Measurements from ENCODE around the gene PLPP3. TPM values are rescaled to one million over a fixed set of nuclear protein-coding genes. Genes with fewer than 3 reads are reported as not detected.

Gene PLPP3
- total RNA-seq, 1 donor from 2014 or later: 4.6 TPM

GRCh38 chr1:56542651-56543050, 36.7 kb downstream of the PLPP3 start:
- ChIA-PET CTCF (no interaction called here), POLR2A (no interaction called here)
- Mint-ChIP-seq H3K36me3 (ENCODE audit: low read depth) (no peaks in the 10 kb centered on the region), H3K9me3 (no peaks in the 10 kb centered on the region), H3K27ac (no peak overlapping the region), H3K4me3 (no peak overlapping the region), H3K27me3 (no peaks in the 10 kb centered on the region), H3K4me1 (no peaks in the 10 kb centered on the region)
- no peak for DNase-seq
- TF ChIP-seq, protein P1, sequence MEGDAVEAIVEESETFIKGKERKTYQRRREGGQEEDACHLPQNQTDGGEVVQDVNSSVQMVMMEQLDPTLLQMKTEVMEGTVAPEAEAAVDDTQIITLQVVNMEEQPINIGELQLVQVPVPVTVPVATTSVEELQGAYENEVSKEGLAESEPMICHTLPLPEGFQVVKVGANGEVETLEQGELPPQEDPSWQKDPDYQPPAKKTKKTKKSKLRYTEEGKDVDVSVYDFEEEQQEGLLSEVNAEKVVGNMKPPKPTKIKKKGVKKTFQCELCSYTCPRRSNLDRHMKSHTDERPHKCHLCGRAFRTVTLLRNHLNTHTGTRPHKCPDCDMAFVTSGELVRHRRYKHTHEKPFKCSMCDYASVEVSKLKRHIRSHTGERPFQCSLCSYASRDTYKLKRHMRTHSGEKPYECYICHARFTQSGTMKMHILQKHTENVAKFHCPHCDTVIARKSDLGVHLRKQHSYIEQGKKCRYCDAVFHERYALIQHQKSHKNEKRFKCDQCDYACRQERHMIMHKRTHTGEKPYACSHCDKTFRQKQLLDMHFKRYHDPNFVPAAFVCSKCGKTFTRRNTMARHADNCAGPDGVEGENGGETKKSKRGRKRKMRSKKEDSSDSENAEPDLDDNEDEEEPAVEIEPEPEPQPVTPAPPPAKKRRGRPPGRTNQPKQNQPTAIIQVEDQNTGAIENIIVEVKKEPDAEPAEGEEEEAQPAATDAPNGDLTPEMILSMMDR (IDR thresholded peaks at IDR 0.05): no peak
- intact Hi-C loops (cut with micrococcal nuclease): no loop called here
- no peak for ATAC-seq (ENCODE audit: low read depth)

- H3K27ac Mint-ChIP-seq: no peak overlapping the region
- ATAC-seq (ENCODE audit: low read depth) (no peak), DNase-seq (no peak)
- no peaks in the 10 kb centered on the region for H3K27me3 Mint-ChIP-seq
- TF ChIP-seq, protein P1 (IDR thresholded peaks at IDR 0.05): no peak
- H3K9me3 Mint-ChIP-seq: no peaks in the 10 kb centered on the region
- intact Hi-C loops (cut with micrococcal nuclease): no loop called here
- H3K36me3 Mint-ChIP-seq (ENCODE audit: low read depth): no peaks in the 10 kb centered on the region
- no peak overlapping the region for H3K4me3 Mint-ChIP-seq
- no peaks in the 10 kb centered on the region for H3K4me1 Mint-ChIP-seq
- ChIA-PET POLR2A (interaction anchor here (0.7 kb wide), 1 partner anchor 34 kb away, joined by 4 read pairs; no protein-coding TSS in a partner anchor), CTCF (no interaction called here)
These were observed 38.0 kb downstream of the PLPP3 start for GRCh38 chr1:56541408-56541807.

- Mint-ChIP-seq H3K4me1 (no peaks in the 10 kb centered on the region), H3K36me3 (ENCODE audit: low read depth) (no peaks in the 10 kb centered on the region), H3K4me3 (no peak overlapping the region), H3K27me3 (no peaks in the 10 kb centered on the region), H3K27ac (no peak overlapping the region), H3K9me3 (no peaks in the 10 kb centered on the region)
- DNase-seq (no peak), ATAC-seq (ENCODE audit: low read depth) (no peak)
- POLR2A ChIA-PET: no interaction called here
- intact Hi-C loops (cut with micrococcal nuclease): no loop called here
- TF ChIP-seq, protein P1 (IDR thresholded peaks at IDR 0.05): no peak
- CTCF ChIA-PET: no interaction called here
These were observed 38.9 kb downstream of the PLPP3 start for GRCh38 chr1:56540467-56540866.

- TF ChIP-seq, protein P1 (IDR thresholded peaks at IDR 0.05): no peak
- H3K4me3 Mint-ChIP-seq: no peak overlapping the region
- POLR2A ChIA-PET: no interaction called here
- CTCF ChIA-PET: no interaction called here
- DNase-seq (no peak), ATAC-seq (ENCODE audit: low read depth) (no peak)
- no peaks in the 10 kb centered on the region for H3K9me3 Mint-ChIP-seq
- intact Hi-C loops (cut with micrococcal nuclease): no loop called here
- H3K36me3 Mint-ChIP-seq (ENCODE audit: low read depth): no peaks in the 10 kb centered on the region
- H3K4me1 Mint-ChIP-seq: no peaks in the 10 kb centered on the region
- H3K27me3 Mint-ChIP-seq: no peaks in the 10 kb centered on the region
- H3K27ac Mint-ChIP-seq: no peak overlapping the region
These were observed 39.8 kb downstream of the PLPP3 start for GRCh38 chr1:56539520-56539931.

DNA sequence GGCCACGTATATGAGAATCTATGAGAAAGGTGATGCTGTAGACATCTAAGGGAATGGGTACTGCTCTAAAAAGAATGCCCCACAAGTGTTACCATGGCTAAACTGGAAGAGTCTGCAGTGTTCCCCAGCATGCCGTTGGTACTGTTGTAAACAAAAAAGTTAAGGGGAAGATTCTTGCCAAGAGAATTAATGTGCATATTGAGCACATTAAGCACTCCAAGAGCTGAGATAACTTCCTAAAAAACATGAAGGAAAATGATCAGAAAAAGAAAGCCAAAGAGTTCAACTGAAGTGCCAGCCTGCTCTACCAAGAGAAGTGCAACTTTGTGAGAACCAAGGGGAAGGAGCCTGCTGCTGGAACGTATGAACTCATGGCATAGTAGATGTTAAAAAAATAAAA, 40.8 kb downstream of the PLPP3 start:
- Mint-ChIP-seq H3K9me3 (no peaks in the 10 kb centered on the region), H3K27me3 (no peaks in the 10 kb centered on the region), H3K27ac (no peak overlapping the region), H3K4me1 (no peaks in the 10 kb centered on the region), H3K4me3 (no peak overlapping the region), H3K36me3 (ENCODE audit: low read depth) (no peaks in the 10 kb centered on the region)
- TF ChIP-seq, protein P1 (IDR thresholded peaks at IDR 0.05): no peak
- intact Hi-C loops (cut with micrococcal nuclease): no loop called here
- DNase-seq (no peak), ATAC-seq (ENCODE audit: low read depth) (no peak)
- POLR2A ChIA-PET: no interaction called here
- CTCF ChIA-PET: no interaction called here

All from activated B cell treated with CpG ODN at 0.5 μM for 24 hours (primary cell).